Melanocyte of skin (primary cell): ENCODE results near the gene PABPC4L. TPM values are rescaled to one million over a fixed set of nuclear protein-coding genes. Genes with fewer than 3 reads are reported as not detected.

Source experiments
- total RNA-seq, 2 donors: library from RNA; depleted of rRNA; stranded (reverse); fragments of >200 nt; gene quantifications; 2 replicates each; pipeline ENCODE4 v1.2.3, GENCODE V29; 2012

PABPC4L gene
- under 1 TPM in 1 of 2 donors, not detected in 1; under 0.01 TPM for total RNA-seq

DNA sequence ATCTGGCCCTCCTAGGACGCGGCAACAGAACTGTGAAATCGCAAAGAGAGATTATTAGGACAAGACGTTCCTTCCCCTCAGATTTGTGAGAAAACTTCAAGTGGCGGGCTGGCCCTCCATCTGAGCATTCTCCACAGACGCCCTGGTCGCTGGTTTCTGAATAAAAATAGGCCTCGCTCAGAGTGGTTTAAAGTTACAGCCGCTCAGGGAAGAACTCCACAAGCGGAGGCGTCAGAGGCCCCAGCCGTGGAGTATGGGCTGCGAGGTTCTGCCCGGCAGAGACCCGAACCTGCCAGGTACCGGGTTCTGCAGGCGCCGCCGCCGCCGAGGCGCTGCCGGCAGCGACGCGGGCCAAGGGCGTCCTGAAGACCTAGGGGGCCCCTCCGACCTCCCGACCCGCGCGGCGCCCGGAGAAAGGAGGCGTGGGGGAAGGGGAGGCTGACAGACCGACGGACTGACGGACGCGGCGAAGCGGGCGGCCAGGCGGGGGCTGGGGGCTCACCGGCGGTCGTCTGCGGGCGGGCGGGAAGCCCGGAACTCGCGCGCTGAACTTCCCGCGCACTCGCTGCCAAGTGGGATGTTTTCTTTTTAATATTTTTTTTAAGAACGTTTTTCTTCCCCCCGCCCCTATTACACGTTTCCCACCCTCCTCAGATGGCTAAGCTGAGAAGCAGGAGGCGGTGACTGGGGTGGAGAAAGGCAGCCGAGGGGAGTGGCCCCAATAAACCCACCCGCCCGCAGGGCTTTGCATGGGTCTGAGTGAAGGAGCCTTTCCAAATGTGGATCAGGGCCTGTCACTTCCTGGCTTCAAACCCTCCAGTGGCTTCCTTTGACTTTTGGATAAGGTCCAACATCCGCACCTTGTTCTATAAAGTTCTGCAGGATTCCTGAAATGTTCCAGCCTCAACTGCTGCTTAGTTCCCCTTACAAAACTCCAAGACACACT is at the start of gene PABPC4L:
Gene PABPC4L (minus strand): TSS at position 574 of the 946 bp plus-strand sequence. CDS start 770 bp downstream, outside the sequence.

